Measurements from ENCODE around the gene TMSB10.

GRCh38 chr2:84944295-84944909, 38.9 kb downstream of the TMSB10 start:
- TF ChIP-seq EZH2 (IDR thresholded peaks at IDR 0.05; ENCODE audit: borderline replicate concordance) (no peak), EZH2phosphoT487 (IDR thresholded peaks at IDR 0.05; ENCODE audit: low read depth, severe bottlenecking, unreplicated experiment) (no peak)
- TF ChIP-seq, protein P1, sequence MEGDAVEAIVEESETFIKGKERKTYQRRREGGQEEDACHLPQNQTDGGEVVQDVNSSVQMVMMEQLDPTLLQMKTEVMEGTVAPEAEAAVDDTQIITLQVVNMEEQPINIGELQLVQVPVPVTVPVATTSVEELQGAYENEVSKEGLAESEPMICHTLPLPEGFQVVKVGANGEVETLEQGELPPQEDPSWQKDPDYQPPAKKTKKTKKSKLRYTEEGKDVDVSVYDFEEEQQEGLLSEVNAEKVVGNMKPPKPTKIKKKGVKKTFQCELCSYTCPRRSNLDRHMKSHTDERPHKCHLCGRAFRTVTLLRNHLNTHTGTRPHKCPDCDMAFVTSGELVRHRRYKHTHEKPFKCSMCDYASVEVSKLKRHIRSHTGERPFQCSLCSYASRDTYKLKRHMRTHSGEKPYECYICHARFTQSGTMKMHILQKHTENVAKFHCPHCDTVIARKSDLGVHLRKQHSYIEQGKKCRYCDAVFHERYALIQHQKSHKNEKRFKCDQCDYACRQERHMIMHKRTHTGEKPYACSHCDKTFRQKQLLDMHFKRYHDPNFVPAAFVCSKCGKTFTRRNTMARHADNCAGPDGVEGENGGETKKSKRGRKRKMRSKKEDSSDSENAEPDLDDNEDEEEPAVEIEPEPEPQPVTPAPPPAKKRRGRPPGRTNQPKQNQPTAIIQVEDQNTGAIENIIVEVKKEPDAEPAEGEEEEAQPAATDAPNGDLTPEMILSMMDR (IDR thresholded peaks at IDR 0.05; ENCODE audit: poor library complexity), result no peak
